ENCODE measurements around the gene KLHL41. TPM values are rescaled to one million over a fixed set of nuclear protein-coding genes. Genes with fewer than 3 reads are reported as not detected.

Gene KLHL41
- polyA plus RNA-seq, 1 donor (not counting 4 experiments of a cell fraction or from before 2014, with no cell fraction given), result 0.24 TPM

DNA sequence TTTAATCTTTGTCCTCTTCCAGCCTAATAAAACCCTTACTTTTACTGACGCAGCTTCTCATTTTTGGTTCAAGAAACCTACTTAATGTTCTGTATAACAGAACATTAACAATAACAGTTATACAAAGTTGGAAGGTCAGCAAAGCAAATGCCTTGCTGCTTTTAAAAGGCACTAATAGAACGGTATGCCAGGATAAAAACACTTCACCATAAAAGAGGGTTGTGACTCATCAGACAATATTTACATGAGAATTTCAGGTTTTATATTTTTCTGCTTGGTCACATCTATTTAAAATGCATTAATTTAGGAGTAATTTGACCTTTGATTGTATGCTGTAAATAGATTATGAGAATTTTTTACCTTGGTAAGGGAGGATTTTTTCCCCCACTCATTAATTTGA is 3.0 kb downstream of the KLHL41 start:
- Histone ChIP-seq H3K79me2 (ENCODE audit: control insufficient read depth, insufficient read depth, low read length) (no peaks in the 10 kb centered on the region), H3K9me3 (ENCODE audit: control insufficient read depth, low read depth, low read length) (no peaks in the 10 kb centered on the region), H3K27me3 (ENCODE audit: control insufficient read depth, extremely low read depth, insufficient read depth, low read length) (no peaks in the 10 kb centered on the region), H3K9me1 (ENCODE audit: control insufficient read depth, extremely low read depth, insufficient read depth, low read length) (no peaks in the 10 kb centered on the region), H3K27ac (ENCODE audit: control insufficient read depth, insufficient read depth, low read length) (no peak overlapping the region), H4K20me1 (ENCODE audit: control insufficient read depth, extremely low read depth, insufficient read depth, low read length) (no peaks in the 10 kb centered on the region), H2AFZ (ENCODE audit: control insufficient read depth, low read length) (no peak overlapping the region), H3K36me3 (ENCODE audit: control insufficient read depth in 2 of 2, extremely low read depth in 1 of 2, insufficient read depth in 2 of 2, low read length in 2 of 2) (no peaks in the 10 kb centered on the region), H3K4me2 (ENCODE audit: control insufficient read depth, extremely low read depth, insufficient read depth, low read depth, low read length) (no peak overlapping the region), H3K4me3 (ENCODE audit: control insufficient read depth in 2 of 3, extremely low read depth in 1 of 3, insufficient read depth in 2 of 3, low read depth in 1 of 3, low read length in 3 of 3) (no peak overlapping the region), H3K9ac (ENCODE audit: control insufficient read depth, extremely low read depth, insufficient read depth, low read length) (no peak overlapping the region), H3K4me1 (ENCODE audit: control insufficient read depth, extremely low read depth, insufficient read depth, low read length) (peaks cover 3% of the 10 kb centered on the region)
- TF ChIP-seq EZH2 (IDR thresholded peaks at IDR 0.05; ENCODE audit: low read length), result no peak
- TF ChIP-seq, protein P1, sequence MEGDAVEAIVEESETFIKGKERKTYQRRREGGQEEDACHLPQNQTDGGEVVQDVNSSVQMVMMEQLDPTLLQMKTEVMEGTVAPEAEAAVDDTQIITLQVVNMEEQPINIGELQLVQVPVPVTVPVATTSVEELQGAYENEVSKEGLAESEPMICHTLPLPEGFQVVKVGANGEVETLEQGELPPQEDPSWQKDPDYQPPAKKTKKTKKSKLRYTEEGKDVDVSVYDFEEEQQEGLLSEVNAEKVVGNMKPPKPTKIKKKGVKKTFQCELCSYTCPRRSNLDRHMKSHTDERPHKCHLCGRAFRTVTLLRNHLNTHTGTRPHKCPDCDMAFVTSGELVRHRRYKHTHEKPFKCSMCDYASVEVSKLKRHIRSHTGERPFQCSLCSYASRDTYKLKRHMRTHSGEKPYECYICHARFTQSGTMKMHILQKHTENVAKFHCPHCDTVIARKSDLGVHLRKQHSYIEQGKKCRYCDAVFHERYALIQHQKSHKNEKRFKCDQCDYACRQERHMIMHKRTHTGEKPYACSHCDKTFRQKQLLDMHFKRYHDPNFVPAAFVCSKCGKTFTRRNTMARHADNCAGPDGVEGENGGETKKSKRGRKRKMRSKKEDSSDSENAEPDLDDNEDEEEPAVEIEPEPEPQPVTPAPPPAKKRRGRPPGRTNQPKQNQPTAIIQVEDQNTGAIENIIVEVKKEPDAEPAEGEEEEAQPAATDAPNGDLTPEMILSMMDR (optimal IDR thresholded peaks at IDR 0.05 in 1 of 3, IDR thresholded peaks at IDR 0.05 in 1 of 3, conservative IDR thresholded peaks at IDR 0.05 in 1 of 3; ENCODE audit: extremely low read depth in 1 of 3, insufficient read depth in 2 of 3, low read length in 3 of 3), result no peak
- no peak for DNase-seq (ENCODE audit: low read depth, low spot score)
- dilution Hi-C loops (cut with MboI; ENCODE audit: extremely low pct_ligation_motif_present, low sequenced_read_pairs), result no loop called here
- no peak for FAIRE-seq

DNA sequence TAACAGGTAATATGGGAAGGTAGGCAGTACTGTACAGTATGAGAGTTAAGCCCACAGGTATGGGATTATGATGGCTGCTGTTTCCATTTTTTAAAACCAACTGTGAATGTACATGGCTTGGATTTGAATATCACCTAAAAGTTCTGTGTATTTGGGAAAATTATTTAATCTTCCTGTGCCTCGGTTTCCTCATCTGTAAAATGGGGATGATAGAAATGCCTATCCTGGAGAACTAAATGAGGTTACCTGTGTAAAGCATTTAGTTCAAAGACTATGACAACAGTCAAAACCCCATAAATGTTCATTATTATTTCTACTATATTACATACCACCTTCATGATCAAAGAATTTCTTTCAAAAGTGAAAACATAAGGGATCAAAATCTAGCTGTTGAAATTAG is 3.6 kb downstream of the KLHL41 start:
- FAIRE-seq (no peak), DNase-seq (ENCODE audit: low read depth, low spot score) (no peak)
- Histone ChIP-seq H3K9me3 (ENCODE audit: control insufficient read depth, low read depth, low read length) (no peaks in the 10 kb centered on the region), H3K27ac (ENCODE audit: control insufficient read depth, insufficient read depth, low read length) (no peak overlapping the region), H2AFZ (ENCODE audit: control insufficient read depth, low read length) (no peak overlapping the region), H3K36me3 (ENCODE audit: control insufficient read depth in 2 of 2, extremely low read depth in 1 of 2, insufficient read depth in 2 of 2, low read length in 2 of 2) (no peaks in the 10 kb centered on the region), H3K4me1 (ENCODE audit: control insufficient read depth, extremely low read depth, insufficient read depth, low read length) (no peaks in the 10 kb centered on the region), H3K9ac (ENCODE audit: control insufficient read depth, extremely low read depth, insufficient read depth, low read length) (no peak overlapping the region), H3K79me2 (ENCODE audit: control insufficient read depth, insufficient read depth, low read length) (no peaks in the 10 kb centered on the region), H4K20me1 (ENCODE audit: control insufficient read depth, extremely low read depth, insufficient read depth, low read length) (no peaks in the 10 kb centered on the region), H3K4me3 (ENCODE audit: control insufficient read depth in 2 of 3, extremely low read depth in 1 of 3, insufficient read depth in 2 of 3, low read depth in 1 of 3, low read length in 3 of 3) (no peak overlapping the region), H3K4me2 (ENCODE audit: control insufficient read depth, extremely low read depth, insufficient read depth, low read depth, low read length) (no peak overlapping the region), H3K27me3 (ENCODE audit: control insufficient read depth, extremely low read depth, insufficient read depth, low read length) (no peaks in the 10 kb centered on the region), H3K9me1 (ENCODE audit: control insufficient read depth, extremely low read depth, insufficient read depth, low read length) (no peaks in the 10 kb centered on the region)
- TF ChIP-seq, protein P1 (optimal IDR thresholded peaks at IDR 0.05 in 1 of 3, IDR thresholded peaks at IDR 0.05 in 1 of 3, conservative IDR thresholded peaks at IDR 0.05 in 1 of 3; ENCODE audit: extremely low read depth in 1 of 3, insufficient read depth in 2 of 3, low read length in 3 of 3), result no peak
- no peak for TF ChIP-seq EZH2 (IDR thresholded peaks at IDR 0.05; ENCODE audit: low read length)
- dilution Hi-C loops (cut with MboI; ENCODE audit: extremely low pct_ligation_motif_present, low sequenced_read_pairs), result no loop called here
